K562 (cell line): Measurements from ENCODE around the gene EEF1A2. TPM values are rescaled to one million over a fixed set of nuclear protein-coding genes. Genes with fewer than 3 reads are reported as not detected.
A peak's percentile ranks its signal among the peaks of the same experiment; 100 is the strongest.

Experiments used
- HOXB6 ChIP-seq: fragments of 250-450 bp; sonication (Bioruptor Pico); IDR thresholded peaks from 2 replicates; pipeline ENCODE4 v1.5.1; 2022; ENCODE audit warnings: mild to moderate bottlenecking, borderline replicate concordance
- KDM5B ChIP-seq: fragments of 200-600 bp; sonication (generic); IDR thresholded peaks from 2 replicates; pipeline ENCODE4 v1.6.1; 2012; ENCODE audit warnings: low read depth, mild to moderate bottlenecking, moderate library complexity, low read length, control low read depth, inconsistent platforms; ENCODE audit not compliant: insufficient replicate concordance
- LEF1 ChIP-seq: fragments of 450-650 bp; IDR thresholded peaks from 2 replicates; pipeline ENCODE4 v1.6.1; 2016; ENCODE audit warnings: mild to moderate bottlenecking
- MAFG ChIP-seq: fragments of 450-650 bp; conservative IDR thresholded peaks from 2 replicates; pipeline ENCODE4 v1.6.1; 2016; ENCODE audit warnings: missing genetic modification characterization, missing compliant biosample characterization
- MYNN ChIP-seq, 2 experiments: sonication (generic); formaldehyde crosslinking in 1 of 2; IDR thresholded peaks; 2 replicates each; pipeline versions ENCODE4 v1.5.0 to v1.6.1; 2016 to 2020; ENCODE audit warnings: antibody characterized with exemption in 1 of 2, missing genetic modification reagents in 1 of 2
- NCOA2 ChIP-seq, 2 experiments: fragments of 450-650 bp; IDR thresholded peaks; 2 replicates each; pipeline ENCODE4 v1.6.1; 2018; ENCODE audit warnings: mild to moderate bottlenecking in 2 of 2, moderate library complexity in 1 of 2; ENCODE audit not compliant: partially characterized antibody in 2 of 2
- NONO ChIP-seq, 2 experiments: fragments of 200-400 bp in 1 of 2; fragments of 450-650 bp in 1 of 2; formaldehyde crosslinking in 1 of 2; IDR thresholded peaks; 2 replicates each; pipeline ENCODE4 v1.6.1; 2017; ENCODE audit warnings: low read depth in 2 of 2, mild to moderate bottlenecking in 2 of 2, moderate library complexity in 2 of 2, low read length in 1 of 2
- PURB ChIP-seq: sonication (generic); formaldehyde crosslinking; IDR thresholded peaks from 2 replicates; pipeline ENCODE4 v1.9.0; 2021; ENCODE audit warnings: low read depth, mild to moderate bottlenecking, missing genetic modification reagents
- RB1 ChIP-seq: fragments of 450-650 bp; IDR thresholded peaks from 2 replicates; pipeline ENCODE4 v1.6.1; 2017; ENCODE audit warnings: low read depth, mild to moderate bottlenecking
- SMAD1 ChIP-seq: fragments of 150-350 bp; IDR thresholded peaks from 2 replicates; pipeline ENCODE4 v1.6.1; 2014; ENCODE audit warnings: low read length, low read depth; ENCODE audit not compliant: partially characterized antibody
- SMAD4 ChIP-seq: fragments of 250-450 bp; sonication (Bioruptor Pico); conservative IDR thresholded peaks from 2 replicates; pipeline ENCODE4 v1.8.0; 2021; ENCODE audit warnings: inconsistent platforms, mild to moderate bottlenecking, moderate library complexity
- ZC3H4 ChIP-seq: sonication (generic); formaldehyde crosslinking; IDR thresholded peaks from 2 replicates; pipeline ENCODE4 v1.9.0; 2021; ENCODE audit warnings: missing genetic modification reagents, borderline replicate concordance
- ZKSCAN3 ChIP-seq: fragments of 250-450 bp; sonication (Bioruptor Pico); IDR thresholded peaks from 2 replicates; pipeline ENCODE4 v1.4.0; 2020
- ZNF3 ChIP-seq: fragments of 250-450 bp; sonication (Bioruptor Pico); IDR thresholded peaks from 2 replicates; pipeline ENCODE4 v1.5.0; 2021; ENCODE audit warnings: mild to moderate bottlenecking, moderate library complexity
- ZNF655 ChIP-seq: fragments of 250-450 bp; sonication (Bioruptor Pico); IDR thresholded peaks from 2 replicates; pipeline ENCODE4 v1.5.0; 2021
- ZNF668 ChIP-seq: fragments of 250-450 bp; sonication (Bioruptor Pico); IDR thresholded peaks from 2 replicates; pipeline ENCODE4 v1.8.0; 2022; ENCODE audit warnings: mild to moderate bottlenecking, inconsistent platforms
- polyA plus RNA-seq, 8 experiments: library from polyadenylated mRNA; depleted of rRNA in 4 of 8; stranded (reverse) in 5 of 8; unstranded in 3 of 8; fragments of >200 nt; fragmentation: Nextera tagmentation in 2 of 8; fragmentation: Illumina TruSeq in 1 of 8; extraction: Ambion mirVana in 2 of 8; extraction: Trizol in 1 of 8; gene quantifications; 2 replicates each; pipeline versions ENCODE4 v1.2.1 to v1.2.3, GENCODE V29; 2011 to 2014; ENCODE audit warnings: inconsistent platforms in 1 of 8, missing spikeins in 1 of 8
- total RNA-seq, 7 experiments: library from RNA; depleted of rRNA in 6 of 7; stranded (reverse); fragments of >200 nt in 6 of 7; fragmentation: Illumina TruSeq in 2 of 7; extraction: Trizol in 2 of 7; gene quantifications; 2 replicates each; pipeline versions ENCODE4 v1.2.1 to v1.2.3, GENCODE V29; 2011 to 2021; ENCODE audit warnings: low replicate concordance in 1 of 7
- TF ChIP-seq, protein P1 (sequence below): conservative IDR thresholded peaks from 2 replicates; pipeline ENCODE4 v1.6.1; 2011; ENCODE audit warnings: low read depth, mild to moderate bottlenecking, low read length; ENCODE audit not compliant: control insufficient read depth
- TF ChIP-seq, protein P2 (sequence below): fragments of 250-450 bp; sonication (Bioruptor Pico); IDR thresholded peaks from 2 replicates; pipeline ENCODE4 v1.5.1; 2021; ENCODE audit warnings: mild to moderate bottlenecking
- TF ChIP-seq, protein P3 (sequence below), 3 experiments: IDR thresholded peaks in 2 of 3; conservative IDR thresholded peaks in 1 of 3; 2 replicates each; pipeline ENCODE4 v1.5.1; 2011 to 2012; ENCODE audit warnings: low read length in 3 of 3, mild to moderate bottlenecking in 3 of 3, control low read depth in 2 of 3, improper control_type of control experiment in 1 of 3, inconsistent platforms in 1 of 3, low read depth in 1 of 3, mixed read lengths in 1 of 3, moderate library complexity in 1 of 3; ENCODE audit not compliant: insufficient read depth in 2 of 3

EEF1A2 gene
- total and polyA plus RNA-seq, 9 of the 15 experiments (the other 6 are each of a cell fraction or from before 2014, with no cell fraction given) = 0.04 to 29.6 (median 11.5) TPM

GRCh38 chr20:63537525-63538203, 38.8 kb upstream of the EEF1A2 start (continued):
- TF ChIP-seq, protein P1, sequence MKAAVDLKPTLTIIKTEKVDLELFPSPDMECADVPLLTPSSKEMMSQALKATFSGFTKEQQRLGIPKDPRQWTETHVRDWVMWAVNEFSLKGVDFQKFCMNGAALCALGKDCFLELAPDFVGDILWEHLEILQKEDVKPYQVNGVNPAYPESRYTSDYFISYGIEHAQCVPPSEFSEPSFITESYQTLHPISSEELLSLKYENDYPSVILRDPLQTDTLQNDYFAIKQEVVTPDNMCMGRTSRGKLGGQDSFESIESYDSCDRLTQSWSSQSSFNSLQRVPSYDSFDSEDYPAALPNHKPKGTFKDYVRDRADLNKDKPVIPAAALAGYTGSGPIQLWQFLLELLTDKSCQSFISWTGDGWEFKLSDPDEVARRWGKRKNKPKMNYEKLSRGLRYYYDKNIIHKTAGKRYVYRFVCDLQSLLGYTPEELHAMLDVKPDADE = no peak
- TF ChIP-seq NCOA2 (IDR thresholded peaks at IDR 0.05; ENCODE audit: partially characterized antibody in 2 of 2) = no peak
- TF ChIP-seq, protein P2, sequence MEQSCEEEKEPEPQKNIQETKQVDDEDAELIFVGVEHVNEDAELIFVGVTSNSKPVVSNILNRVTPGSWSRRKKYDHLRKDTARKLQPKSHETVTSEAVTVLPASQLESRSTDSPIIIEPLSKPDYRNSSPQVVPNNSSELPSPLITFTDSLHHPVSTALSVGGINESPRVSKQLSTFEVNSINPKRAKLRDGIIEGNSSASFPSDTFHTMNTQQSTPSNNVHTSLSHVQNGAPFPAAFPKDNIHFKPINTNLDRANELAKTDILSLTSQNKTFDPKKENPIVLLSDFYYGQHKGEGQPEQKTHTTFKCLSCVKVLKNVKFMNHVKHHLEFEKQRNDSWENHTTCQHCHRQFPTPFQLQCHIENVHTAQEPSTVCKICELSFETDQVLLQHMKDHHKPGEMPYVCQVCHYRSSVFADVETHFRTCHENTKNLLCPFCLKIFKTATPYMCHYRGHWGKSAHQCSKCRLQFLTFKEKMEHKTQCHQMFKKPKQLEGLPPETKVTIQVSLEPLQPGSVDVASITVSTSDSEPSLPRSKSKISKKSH (CRISPR knock-in tag) = no peak
- TF ChIP-seq ZNF3 = no peak
- TF ChIP-seq, protein P3, sequence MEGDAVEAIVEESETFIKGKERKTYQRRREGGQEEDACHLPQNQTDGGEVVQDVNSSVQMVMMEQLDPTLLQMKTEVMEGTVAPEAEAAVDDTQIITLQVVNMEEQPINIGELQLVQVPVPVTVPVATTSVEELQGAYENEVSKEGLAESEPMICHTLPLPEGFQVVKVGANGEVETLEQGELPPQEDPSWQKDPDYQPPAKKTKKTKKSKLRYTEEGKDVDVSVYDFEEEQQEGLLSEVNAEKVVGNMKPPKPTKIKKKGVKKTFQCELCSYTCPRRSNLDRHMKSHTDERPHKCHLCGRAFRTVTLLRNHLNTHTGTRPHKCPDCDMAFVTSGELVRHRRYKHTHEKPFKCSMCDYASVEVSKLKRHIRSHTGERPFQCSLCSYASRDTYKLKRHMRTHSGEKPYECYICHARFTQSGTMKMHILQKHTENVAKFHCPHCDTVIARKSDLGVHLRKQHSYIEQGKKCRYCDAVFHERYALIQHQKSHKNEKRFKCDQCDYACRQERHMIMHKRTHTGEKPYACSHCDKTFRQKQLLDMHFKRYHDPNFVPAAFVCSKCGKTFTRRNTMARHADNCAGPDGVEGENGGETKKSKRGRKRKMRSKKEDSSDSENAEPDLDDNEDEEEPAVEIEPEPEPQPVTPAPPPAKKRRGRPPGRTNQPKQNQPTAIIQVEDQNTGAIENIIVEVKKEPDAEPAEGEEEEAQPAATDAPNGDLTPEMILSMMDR (IDR thresholded peaks at IDR 0.05 in 2 of 3, conservative IDR thresholded peaks at IDR 0.05 in 1 of 3; ENCODE audit: insufficient read depth in 2 of 3, low read depth in 1 of 3, low read length in 3 of 3) = peak; percentile 89 to 95 (median 92)
- TF ChIP-seq PURB (CRISPR knock-in tag) = no peak
- TF ChIP-seq MAFG (tag) = no peak
- peak; percentile 87; the same call in 1 of the 2 replicates for TF ChIP-seq RB1
- no peak for TF ChIP-seq SMAD4
- no peak for TF ChIP-seq NONO (IDR thresholded peaks at IDR 0.05; ENCODE audit: low read depth in 2 of 2, low read length in 1 of 2)
- TF ChIP-seq MYNN (IDR thresholded peaks at IDR 0.05) = peak; percentile 62; the same call in 1 of the 2 replicates
- TF ChIP-seq MYNN (CRISPR knock-in tag; IDR thresholded peaks at IDR 0.05) = no peak
- TF ChIP-seq ZNF655 = no peak
- 0 out of 2 replicates have a peak, but pooled peaks have one; percentile 42 for TF ChIP-seq ZC3H4
- TF ChIP-seq ZNF668 (CRISPR knock-in tag) = no peak
- TF ChIP-seq ZKSCAN3 (CRISPR knock-in tag) = no peak
- no peak for TF ChIP-seq LEF1
- no peak for TF ChIP-seq KDM5B
- no peak for TF ChIP-seq SMAD1
- TF ChIP-seq HOXB6 (CRISPR knock-in tag) = no peak
